CD4-positive, alpha-beta T cell treated with Interleukin-4 for 4 hours (primary cell): ENCODE measurements around the gene PTER.
A peak's percentile ranks its signal among the peaks of the same experiment; 100 is the strongest.

Experiments
- DNase-seq: peaks from one replicate; pipeline ENCODE4 v3.0.0-alpha.2; 2020

The PTER gene

DNA sequence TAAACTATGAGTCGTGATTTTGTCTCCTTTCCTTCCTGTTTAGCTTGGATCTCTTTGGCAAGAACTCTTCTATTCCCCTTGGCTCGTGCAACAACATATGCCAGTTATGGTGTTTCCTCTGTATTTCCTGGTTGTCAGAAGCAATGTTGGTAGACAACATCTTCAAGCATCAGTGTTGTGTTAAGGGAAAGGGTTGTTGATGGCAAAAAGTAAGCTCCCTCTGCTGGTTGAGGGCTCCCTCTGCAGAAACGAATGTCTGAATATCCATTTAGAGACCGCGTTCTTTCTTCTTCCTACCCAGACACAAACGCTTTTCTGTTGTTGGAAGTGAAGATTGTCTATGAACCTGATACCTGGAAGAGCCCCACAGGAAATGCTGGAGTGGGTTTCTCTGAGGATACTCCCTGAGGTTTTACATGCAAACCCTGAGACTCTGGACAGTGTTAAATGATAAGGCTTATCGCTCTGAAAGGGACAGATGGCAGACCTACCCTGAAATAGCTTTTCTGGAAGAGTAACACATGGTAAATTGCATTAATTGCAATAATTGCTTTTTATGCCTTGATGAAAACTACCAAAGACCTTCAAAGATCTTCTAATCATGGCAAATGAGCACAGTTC lies 108.4 kb downstream of the PTER start:
- DNase-seq: peak; percentile 20

GRCh38 chr10:16547973-16548372 lies 111.2 kb downstream of the PTER start:
- DNase-seq: no peak

- no peak for DNase-seq
Measured at GRCh38 chr10:16559236-16559773, 122.5 kb downstream of the PTER start.

GRCh38 chr10:16562891-16563290 lies 126.1 kb downstream of the PTER start:
- no peak for DNase-seq
